SK-N-MC (cell line): Measurements from ENCODE around the gene COL20A1.

Experiments
- DNase-seq: peaks from one replicate; pipeline ENCODE4 v3.0.0-alpha.2; 2011; ENCODE audit warnings: low read depth, low spot score
- H3K27ac ChIP-seq: fragments of 200-600 bp; sonication (generic); 2 replicates; pipeline ENCODE4 v1.5.1; 2016; ENCODE audit warnings: mixed run types
- H3K36me3 ChIP-seq: fragments of 200-600 bp; sonication (generic); 2 replicates; pipeline ENCODE4 v1.6.1; 2017; ENCODE audit warnings: antibody characterized with exemption, low read length, mixed read lengths; ENCODE audit not compliant: insufficient read depth
- H3K4me3 ChIP-seq: fragments of 200-600 bp; sonication (generic); 2 replicates; pipeline ENCODE4 v1.5.1; 2016
- H3K9ac ChIP-seq: fragments of 200-600 bp; sonication (generic); 2 replicates; pipeline ENCODE4 v1.8.0; 2017; ENCODE audit warnings: mixed run types, mixed read lengths; ENCODE audit not compliant: insufficient read length
- H3K9me3 ChIP-seq: fragments of 200-600 bp; sonication (generic); 2 replicates; pipeline ENCODE4 v1.6.1; 2017; ENCODE audit warnings: low read depth, mild to moderate bottlenecking, antibody characterized with exemption, low read length, moderate library complexity, mixed read lengths
- EZH2 ChIP-seq: fragments of 200-600 bp; sonication (generic); IDR thresholded peaks from one replicate; pipeline ENCODE4 v1.6.1; 2017; ENCODE audit warnings: antibody characterized with exemption
- FOXP2 ChIP-seq: optimal IDR thresholded peaks from 2 replicates; pipeline ENCODE3; 2011; ENCODE audit warnings: mild to moderate bottlenecking, moderate library complexity; ENCODE audit not compliant: insufficient read depth; ENCODE audit errors: extremely low read length, control extremely low read depth
- POLR2AphosphoS5 ChIP-seq: IDR thresholded peaks from 2 replicates; pipeline ENCODE4 v1.6.1; 2012; ENCODE audit warnings: mild to moderate bottlenecking, low read depth, low read length, borderline replicate concordance

The COL20A1 gene

DNA sequence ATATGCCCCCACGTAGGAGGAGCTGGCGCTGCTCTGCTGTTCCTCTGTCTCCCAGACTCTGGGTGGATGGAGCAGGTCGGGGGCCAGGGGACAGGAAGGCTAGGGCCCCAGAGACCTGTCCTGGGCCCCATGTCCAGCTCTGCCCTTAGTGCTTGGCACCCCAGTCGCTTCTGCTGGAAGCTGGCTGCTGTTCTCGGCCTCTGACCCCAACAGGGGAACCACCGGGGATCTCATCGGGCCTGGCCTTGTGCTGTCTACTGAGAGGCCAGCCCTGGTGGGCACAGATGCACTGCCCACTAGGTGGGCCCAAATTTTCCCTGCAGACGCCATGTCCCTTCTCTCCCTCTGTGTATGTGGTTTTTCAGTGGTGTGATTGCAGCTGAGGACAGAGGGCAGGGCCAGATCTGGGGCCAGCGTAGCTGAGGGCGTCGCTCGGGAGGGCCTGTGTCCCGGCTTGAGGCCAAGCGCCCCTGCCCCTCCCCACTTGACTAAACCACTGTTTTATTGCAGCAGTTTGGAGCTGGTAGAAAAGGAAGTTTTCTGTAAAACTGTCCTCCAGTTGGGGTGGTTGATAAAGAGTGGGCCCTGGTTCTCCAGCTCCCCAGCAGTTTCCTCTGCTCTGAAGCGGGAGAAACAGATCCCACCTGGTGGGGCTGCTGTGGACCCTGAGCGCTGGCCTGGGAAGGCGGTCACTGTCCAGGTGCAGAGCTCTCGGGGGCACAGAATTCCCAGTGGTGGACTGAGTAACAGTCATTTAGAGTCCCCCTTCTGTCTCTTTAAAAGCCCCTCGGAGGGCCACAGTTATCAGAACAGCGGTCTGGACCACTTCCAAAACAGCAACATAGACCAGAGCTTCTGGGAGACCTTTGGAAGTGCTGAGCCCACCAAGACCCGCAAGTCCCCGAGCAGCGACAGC, 5.9 kb upstream of the COL20A1 start:
- Histone ChIP-seq H3K4me3 (no peak overlapping the region), H3K9me3 (no peaks in the 10 kb centered on the region), H3K36me3 (no peaks in the 10 kb centered on the region), H3K27ac (no peak overlapping the region), H3K9ac (no peak overlapping the region)
- TF ChIP-seq EZH2 = no peak
- no peak for TF ChIP-seq FOXP2
- no peak for TF ChIP-seq POLR2AphosphoS5
- no peak for DNase-seq

DNA sequence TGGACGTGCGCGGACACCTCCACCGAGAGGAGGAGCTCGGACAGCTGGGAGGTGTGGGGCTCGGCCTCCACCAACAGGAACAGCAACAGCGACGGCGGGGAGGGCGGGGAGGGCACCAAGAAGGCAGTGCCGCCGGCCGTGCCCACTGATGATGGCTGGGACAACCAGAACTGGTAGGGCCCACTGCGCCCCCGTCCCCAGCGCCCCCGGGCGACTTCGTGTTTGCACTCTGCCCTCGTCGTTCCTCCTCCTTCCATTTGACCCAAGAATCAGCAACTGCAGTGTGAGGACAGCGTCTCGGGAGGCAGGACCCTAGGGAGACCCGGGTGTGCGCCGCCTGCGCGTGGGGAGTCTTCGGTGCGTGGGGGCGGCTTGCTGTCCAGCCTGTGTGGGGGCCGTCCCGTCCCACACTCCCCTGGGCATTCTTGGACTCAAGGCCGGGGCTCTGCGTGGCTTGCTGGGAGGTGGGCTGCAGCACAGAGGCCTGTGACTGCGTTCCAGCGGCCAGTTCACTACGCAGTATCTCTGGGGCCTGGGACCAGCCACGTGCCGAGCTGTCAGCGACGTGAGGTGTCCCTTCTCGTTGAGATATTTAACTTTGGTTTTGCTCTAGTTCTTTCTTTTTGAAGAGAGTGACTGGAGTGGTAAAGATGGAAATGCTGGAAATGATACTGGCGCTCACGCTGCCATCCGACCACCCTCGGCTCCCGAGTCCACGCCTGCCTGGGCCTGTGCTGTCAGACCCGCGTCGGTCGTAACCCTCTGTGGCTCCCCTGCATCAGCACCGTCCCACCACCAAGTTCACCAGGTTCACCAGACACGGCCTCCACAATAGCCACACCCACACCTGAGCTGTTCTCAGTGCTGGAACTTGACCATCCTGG, 5.0 kb upstream of the COL20A1 start:
- DNase-seq = no peak
- Histone ChIP-seq H3K27ac (no peak overlapping the region), H3K4me3 (no peak overlapping the region), H3K36me3 (no peaks in the 10 kb centered on the region), H3K9me3 (no peaks in the 10 kb centered on the region), H3K9ac (no peak overlapping the region)
- TF ChIP-seq EZH2 (no peak), FOXP2 (no peak), POLR2AphosphoS5 (no peak)

DNA sequence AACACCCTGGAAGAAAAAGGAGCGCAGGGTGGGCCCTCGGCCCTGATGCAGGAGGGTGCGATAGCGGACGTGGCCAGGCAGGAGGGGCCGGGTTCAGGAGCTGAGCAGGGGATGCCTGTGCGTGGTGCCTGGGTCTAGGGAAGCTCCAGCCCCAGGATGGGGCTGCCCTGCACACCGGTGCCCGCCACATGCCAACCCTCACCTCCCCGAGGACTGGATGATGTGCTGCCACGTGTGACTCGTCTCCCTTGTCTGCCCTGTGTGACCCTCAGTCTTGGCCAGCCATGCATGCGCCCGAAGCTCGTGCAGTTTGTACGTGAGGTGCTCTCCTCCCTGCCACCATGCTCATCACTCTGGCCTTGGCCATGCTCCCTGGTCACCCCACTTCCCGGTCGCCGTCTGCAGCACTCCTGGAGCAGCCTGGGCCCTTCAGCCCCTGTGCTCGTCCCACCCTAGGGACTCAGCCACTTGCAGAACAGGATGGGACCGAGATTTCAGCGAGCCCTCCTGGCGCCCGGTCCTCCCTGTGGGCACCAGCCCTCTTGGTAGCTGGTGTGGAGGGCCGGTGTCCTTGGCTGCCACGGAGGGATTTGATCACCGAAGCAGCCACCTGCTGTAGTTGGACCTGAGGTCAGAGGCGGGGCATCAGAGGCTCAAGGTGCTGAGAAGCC, 4.3 kb upstream of the COL20A1 start:
- Histone ChIP-seq H3K27ac (no peak overlapping the region), H3K4me3 (no peak overlapping the region), H3K9me3 (no peaks in the 10 kb centered on the region), H3K9ac (no peak overlapping the region), H3K36me3 (no peaks in the 10 kb centered on the region)
- DNase-seq = no peak
- TF ChIP-seq FOXP2 (no peak), EZH2 (no peak)

DNA sequence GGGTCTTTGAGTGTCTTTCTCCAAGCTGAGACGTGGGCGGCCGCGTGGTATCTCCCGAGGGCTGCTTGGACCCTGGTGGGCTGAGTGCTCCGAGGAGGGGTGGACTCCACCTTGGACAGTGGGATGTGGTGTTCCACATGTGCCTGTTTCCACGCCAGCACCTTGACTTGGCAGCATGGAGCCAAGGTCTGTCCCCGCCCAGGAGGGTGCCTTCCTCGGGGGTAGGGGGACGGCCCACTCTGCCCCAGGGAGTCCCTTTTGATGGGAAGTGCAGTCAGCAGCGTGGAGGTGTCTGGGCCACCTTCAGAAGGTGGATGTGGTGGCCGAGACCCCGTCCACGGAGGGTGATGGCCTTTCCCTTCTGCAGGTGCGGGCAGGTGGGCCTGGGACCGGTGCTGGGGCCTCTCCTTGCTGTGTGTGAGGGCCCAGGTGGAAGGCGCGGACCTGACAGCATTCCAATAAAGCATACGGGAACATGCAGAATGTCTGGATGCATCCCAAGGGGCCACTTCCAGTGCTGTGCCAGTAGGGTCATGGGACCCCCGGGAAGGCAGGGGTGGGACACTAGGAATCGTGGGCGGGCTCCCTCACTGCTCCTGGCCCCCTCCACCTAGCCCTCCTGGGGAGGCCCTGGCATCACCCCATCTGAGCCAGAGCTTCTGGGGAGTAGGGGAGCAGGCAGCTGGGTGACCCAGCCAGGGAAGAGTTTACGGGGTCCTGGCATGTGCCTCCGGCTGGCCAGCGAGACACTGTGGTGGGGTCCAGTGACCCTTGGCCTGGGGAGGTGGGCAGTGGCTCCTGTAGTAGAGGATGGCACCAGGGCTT, 3.5 kb upstream of the COL20A1 start:
- no peaks in the 10 kb centered on the region for H3K36me3 ChIP-seq
- TF ChIP-seq FOXP2 = no peak
- no peak for TF ChIP-seq EZH2
- TF ChIP-seq POLR2AphosphoS5 = no peak
- H3K4me3 ChIP-seq = no peak overlapping the region
- H3K27ac ChIP-seq = no peak overlapping the region
- no peak overlapping the region for H3K9ac ChIP-seq
- no peaks in the 10 kb centered on the region for H3K9me3 ChIP-seq
- no peak for DNase-seq

DNA sequence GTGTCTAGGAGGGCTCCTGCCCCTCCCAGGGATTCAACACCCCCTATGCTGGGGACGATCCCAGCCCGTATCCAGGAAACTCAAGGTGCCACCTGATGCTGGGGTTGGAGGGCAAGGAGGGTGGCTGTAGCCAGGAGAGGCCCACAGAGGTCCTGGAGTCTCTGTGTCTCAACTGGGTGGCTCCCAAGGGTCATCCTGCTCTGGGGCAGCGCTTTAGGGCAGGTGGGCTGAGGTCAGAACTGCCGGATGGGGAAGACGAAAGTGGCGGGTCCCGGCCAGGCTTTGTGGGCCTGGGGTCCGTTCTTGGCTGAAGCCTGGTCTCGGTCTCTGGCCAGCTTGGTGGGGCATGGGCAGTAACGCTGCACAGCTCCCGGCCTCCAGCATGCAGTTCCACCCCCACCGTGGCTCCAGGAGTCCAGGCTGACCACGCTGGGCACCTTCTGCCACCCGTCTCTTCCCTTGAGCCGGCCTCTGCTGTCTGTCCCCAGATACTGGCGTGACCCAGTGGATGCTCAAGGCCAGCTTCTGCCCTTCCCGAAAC, 2.8 kb upstream of the COL20A1 start:
- no peaks in the 10 kb centered on the region for H3K36me3 ChIP-seq
- H3K27ac ChIP-seq = no peak overlapping the region
- no peak overlapping the region for H3K4me3 ChIP-seq
- DNase-seq = no peak
- no peaks in the 10 kb centered on the region for H3K9me3 ChIP-seq
- TF ChIP-seq FOXP2 (no peak), POLR2AphosphoS5 (0 out of 2 replicates have a peak, but pooled peaks have one; percentile 12), EZH2 (no peak)
- no peak overlapping the region for H3K9ac ChIP-seq

DNA sequence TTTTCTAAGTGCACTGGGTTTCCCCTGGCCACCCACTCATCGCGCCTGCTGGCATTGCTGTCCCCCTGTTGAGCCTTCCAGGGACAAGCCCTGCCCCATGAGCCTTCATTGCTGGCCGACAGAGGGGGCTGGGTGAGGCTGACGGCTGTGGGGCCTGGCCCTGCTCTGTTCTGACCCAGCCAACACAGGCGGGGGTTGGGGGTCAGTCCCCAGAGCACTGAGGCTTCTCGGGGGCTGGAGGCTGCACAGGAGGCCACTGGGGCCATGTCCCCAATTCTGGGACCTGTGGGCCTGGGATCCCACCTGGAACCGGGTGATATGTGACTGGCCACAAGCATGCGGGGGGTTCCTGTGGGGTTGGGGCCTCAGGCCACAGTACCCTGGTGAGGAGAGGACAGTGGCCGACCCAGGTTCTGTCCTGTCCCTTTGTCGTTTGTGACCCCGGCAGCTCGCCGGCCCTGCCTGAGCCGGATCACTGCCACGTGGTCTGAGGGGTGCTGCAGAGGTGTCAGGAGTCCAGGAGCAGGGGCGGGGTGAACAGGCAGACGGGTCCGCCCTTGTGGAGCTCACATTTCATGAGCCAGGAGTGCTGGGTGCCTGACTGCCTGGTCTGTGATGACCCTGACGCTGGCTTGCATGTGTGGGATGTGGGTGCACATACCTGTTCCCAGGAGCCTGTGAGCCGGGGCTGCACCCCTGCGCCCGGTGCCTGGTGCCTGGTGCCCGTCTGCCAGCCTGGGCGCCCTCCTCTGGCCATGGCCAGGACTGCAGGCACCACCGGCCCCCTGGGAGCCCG, 2.1 kb upstream of the COL20A1 start:
- no peak for TF ChIP-seq POLR2AphosphoS5
- no peak for TF ChIP-seq FOXP2
- no peak for TF ChIP-seq EZH2
- H3K9ac ChIP-seq = no peak overlapping the region
- no peak for DNase-seq
- H3K36me3 ChIP-seq = no peaks in the 10 kb centered on the region
- H3K4me3 ChIP-seq = no peak overlapping the region
- H3K9me3 ChIP-seq = no peaks in the 10 kb centered on the region
- no peak overlapping the region for H3K27ac ChIP-seq

DNA sequence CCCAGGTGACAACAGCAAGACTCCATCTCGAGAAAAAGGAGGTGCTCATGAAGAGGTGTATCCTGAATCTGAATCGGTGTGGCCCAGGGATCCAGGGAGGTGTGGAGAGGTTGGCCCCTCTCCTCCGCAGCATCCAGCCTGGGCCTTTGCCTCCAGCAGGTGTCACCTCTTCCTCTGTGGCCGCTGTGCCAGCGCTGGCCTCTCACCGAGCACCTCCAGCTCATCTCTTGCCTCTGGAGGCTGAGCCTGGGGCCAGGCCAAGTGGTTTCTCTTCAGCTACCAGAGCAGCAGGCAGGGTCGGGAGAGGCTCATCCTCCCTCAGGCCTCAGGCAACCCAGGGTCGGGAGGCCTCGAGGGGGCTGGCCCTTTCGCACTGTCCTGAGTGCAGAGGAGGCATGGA, 1.2 kb upstream of the COL20A1 start:
- H3K9ac ChIP-seq = no peak overlapping the region
- no peak for DNase-seq
- no peak for TF ChIP-seq FOXP2
- no peak for TF ChIP-seq EZH2
- TF ChIP-seq POLR2AphosphoS5 = no peak
- H3K27ac ChIP-seq = no peak overlapping the region
- no peaks in the 10 kb centered on the region for H3K36me3 ChIP-seq
- H3K4me3 ChIP-seq = no peak overlapping the region
- no peaks in the 10 kb centered on the region for H3K9me3 ChIP-seq
